ENCODE measurements around the gene POTEI. TPM values are rescaled to one million over a fixed set of nuclear protein-coding genes. Genes with fewer than 3 reads are reported as not detected.
"Not testable (repeated sequence)": the region's sequence is repeated elsewhere in the genome, so short reads cannot be mapped to it uniquely, and the experiment has no call there.

POTEI gene
- 0.15 TPM for total RNA-seq (ENCODE audit: unreplicated experiment)
- long read RNA-seq, partial matches to known transcripts: 0 of 10 reads
- long read RNA-seq, other reads (novel, unspliced or antisense): 10 of 10 reads

DNA sequence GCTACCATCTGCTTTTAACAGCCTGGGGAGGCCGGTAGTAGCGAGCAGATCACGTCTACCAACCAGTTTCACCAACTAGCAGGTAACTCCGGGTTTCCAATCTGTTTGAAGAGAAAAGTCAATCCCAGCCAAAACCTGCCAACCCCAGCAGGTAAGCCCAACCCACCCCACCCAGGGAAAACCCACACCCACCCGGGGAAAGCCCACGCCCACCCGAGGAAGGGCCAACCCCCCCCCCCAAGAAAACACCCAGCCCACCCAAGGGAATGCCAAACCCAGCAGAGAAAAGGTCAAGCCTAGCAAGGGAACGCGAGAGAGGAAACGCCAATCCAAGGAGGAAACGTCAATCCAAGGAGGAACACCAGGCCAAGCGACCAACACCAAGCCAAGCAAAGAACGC lies at the start of gene POTEI:
TSS of gene POTEI (minus strand) at position 101 of the 400 bp plus-strand sequence. CDS start at position 8, 93 bp downstream.
- not testable (repeated sequence) for H3K27ac Mint-ChIP-seq (ENCODE audit: unreplicated experiment); H3K36me3 Mint-ChIP-seq (ENCODE audit: low read depth, unreplicated experiment); H3K4me3 Mint-ChIP-seq (ENCODE audit: unreplicated experiment); DNase-seq (ENCODE audit: low spot score); H3K27me3 Mint-ChIP-seq (ENCODE audit: unreplicated experiment); H3K4me1 Mint-ChIP-seq (ENCODE audit: unreplicated experiment); H3K9me3 Mint-ChIP-seq (ENCODE audit: unreplicated experiment)

DNA sequence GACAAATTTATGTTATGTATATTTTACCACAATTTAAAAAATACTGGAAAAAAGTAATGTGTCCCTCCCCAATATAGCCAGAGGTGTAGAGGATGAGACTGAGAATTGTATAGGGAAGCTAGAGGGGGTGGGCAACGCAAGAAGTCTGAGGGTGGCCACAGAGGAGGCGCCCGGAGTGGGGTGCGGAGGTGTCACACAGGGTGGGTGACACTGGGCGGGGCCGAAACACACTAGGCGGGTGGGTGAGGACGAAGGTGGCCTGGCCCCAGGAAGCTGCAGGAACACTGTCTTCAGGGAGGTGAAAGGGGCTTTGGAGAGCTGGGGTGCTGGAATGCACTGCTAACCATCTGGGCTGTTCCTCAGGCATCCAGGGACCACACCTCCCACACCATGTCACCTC lies 47.3 kb upstream of the POTEI start:
- not testable (repeated sequence) for H3K4me1 Mint-ChIP-seq (ENCODE audit: unreplicated experiment); H3K9me3 Mint-ChIP-seq (ENCODE audit: unreplicated experiment); H3K27ac Mint-ChIP-seq (ENCODE audit: unreplicated experiment); H3K27me3 Mint-ChIP-seq (ENCODE audit: unreplicated experiment); H3K4me3 Mint-ChIP-seq (ENCODE audit: unreplicated experiment); H3K36me3 Mint-ChIP-seq (ENCODE audit: low read depth, unreplicated experiment); DNase-seq (ENCODE audit: low spot score)

GRCh38 chr2:130554178-130554577 lies 45.0 kb upstream of the POTEI start:
- not testable (repeated sequence) for H3K4me1 Mint-ChIP-seq (ENCODE audit: unreplicated experiment); H3K36me3 Mint-ChIP-seq (ENCODE audit: low read depth, unreplicated experiment); H3K27ac Mint-ChIP-seq (ENCODE audit: unreplicated experiment); H3K27me3 Mint-ChIP-seq (ENCODE audit: unreplicated experiment); H3K4me3 Mint-ChIP-seq (ENCODE audit: unreplicated experiment); DNase-seq (ENCODE audit: low spot score); H3K9me3 Mint-ChIP-seq (ENCODE audit: unreplicated experiment)

DNA sequence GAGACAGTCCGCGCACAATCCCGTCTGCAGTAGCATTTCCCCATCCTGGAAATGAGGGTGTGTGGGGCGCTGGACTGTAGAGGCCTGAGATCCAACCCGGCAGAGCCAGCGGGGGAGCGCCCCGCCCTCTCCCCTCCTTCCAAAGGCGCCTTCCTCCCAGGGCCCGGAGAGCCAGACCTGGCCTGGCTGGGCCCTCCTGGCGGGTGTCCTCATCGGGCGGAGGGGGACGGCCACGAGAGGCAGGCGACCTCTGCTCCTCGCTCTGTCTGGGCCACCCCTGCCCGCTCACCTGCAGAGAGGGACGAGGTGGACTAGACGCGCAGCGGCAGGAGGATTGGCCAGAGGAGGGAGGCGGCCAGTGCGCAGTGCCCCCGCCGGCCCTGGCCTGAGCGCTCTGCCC lies 40.3 kb upstream of the POTEI start:
- not testable (repeated sequence) for H3K36me3 Mint-ChIP-seq (ENCODE audit: low read depth, unreplicated experiment); H3K4me3 Mint-ChIP-seq (ENCODE audit: unreplicated experiment); DNase-seq (ENCODE audit: low spot score); H3K4me1 Mint-ChIP-seq (ENCODE audit: unreplicated experiment); H3K27me3 Mint-ChIP-seq (ENCODE audit: unreplicated experiment); H3K27ac Mint-ChIP-seq (ENCODE audit: unreplicated experiment); H3K9me3 Mint-ChIP-seq (ENCODE audit: unreplicated experiment)

GRCh38 chr2:130548418-130548817 lies 39.3 kb upstream of the POTEI start:
- not testable (repeated sequence) for H3K36me3 Mint-ChIP-seq (ENCODE audit: low read depth, unreplicated experiment); H3K9me3 Mint-ChIP-seq (ENCODE audit: unreplicated experiment); H3K4me1 Mint-ChIP-seq (ENCODE audit: unreplicated experiment); H3K4me3 Mint-ChIP-seq (ENCODE audit: unreplicated experiment); H3K27ac Mint-ChIP-seq (ENCODE audit: unreplicated experiment); H3K27me3 Mint-ChIP-seq (ENCODE audit: unreplicated experiment); DNase-seq (ENCODE audit: low spot score)

GRCh38 chr2:130544978-130545377 lies 35.9 kb upstream of the POTEI start:
- H3K4me1 Mint-ChIP-seq (ENCODE audit: unreplicated experiment); H3K36me3 Mint-ChIP-seq (ENCODE audit: low read depth, unreplicated experiment); H3K9me3 Mint-ChIP-seq (ENCODE audit: unreplicated experiment); H3K27ac Mint-ChIP-seq (ENCODE audit: unreplicated experiment); H3K4me3 Mint-ChIP-seq (ENCODE audit: unreplicated experiment); H3K27me3 Mint-ChIP-seq (ENCODE audit: unreplicated experiment); DNase-seq (ENCODE audit: low spot score): not testable (repeated sequence)

DNA sequence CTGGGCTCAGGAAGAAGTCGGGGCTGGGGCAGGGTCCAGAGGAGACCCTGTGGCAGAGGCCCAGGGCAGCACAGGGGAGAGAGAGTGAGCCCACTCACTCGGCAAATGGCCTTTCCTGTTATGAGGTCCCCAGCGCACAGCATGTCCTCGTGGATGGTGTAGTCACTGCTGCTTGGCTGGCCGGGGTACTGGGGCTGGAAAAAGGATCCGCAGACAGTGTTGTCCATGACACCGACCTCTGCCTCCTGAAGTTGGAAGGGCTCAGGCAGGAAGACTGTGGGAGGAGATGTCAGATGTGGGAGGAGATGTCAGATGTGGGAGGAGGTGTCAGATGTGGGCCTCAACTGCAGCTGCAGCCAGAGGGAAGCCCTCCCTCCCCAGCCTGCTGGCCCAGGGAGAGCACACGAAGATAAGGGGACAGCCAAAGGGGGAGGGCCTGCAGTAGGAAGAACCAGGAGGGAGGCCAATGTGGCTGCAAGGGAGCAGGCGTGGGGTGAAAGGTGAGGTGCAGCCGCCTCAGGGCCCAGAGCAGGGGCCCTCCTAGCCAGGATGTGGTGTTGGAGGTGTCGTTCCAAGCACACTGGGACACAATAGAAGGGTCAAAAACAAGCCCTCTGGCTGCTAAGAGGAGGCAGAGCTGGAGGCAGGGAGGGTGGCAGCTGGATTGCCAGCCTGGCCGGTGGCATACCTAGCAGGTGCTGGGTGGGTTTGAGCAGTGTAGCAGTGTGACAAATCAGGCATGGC lies 34.8 kb upstream of the POTEI start:
- not testable (repeated sequence) for H3K9me3 Mint-ChIP-seq (ENCODE audit: unreplicated experiment); H3K27ac Mint-ChIP-seq (ENCODE audit: unreplicated experiment); H3K36me3 Mint-ChIP-seq (ENCODE audit: low read depth, unreplicated experiment); DNase-seq (ENCODE audit: low spot score); H3K4me3 Mint-ChIP-seq (ENCODE audit: unreplicated experiment); H3K27me3 Mint-ChIP-seq (ENCODE audit: unreplicated experiment); H3K4me1 Mint-ChIP-seq (ENCODE audit: unreplicated experiment)

GRCh38 chr2:130542789-130543188 lies 33.7 kb upstream of the POTEI start:
- not testable (repeated sequence) for DNase-seq (ENCODE audit: low spot score); H3K4me3 Mint-ChIP-seq (ENCODE audit: unreplicated experiment); H3K27me3 Mint-ChIP-seq (ENCODE audit: unreplicated experiment); H3K4me1 Mint-ChIP-seq (ENCODE audit: unreplicated experiment); H3K27ac Mint-ChIP-seq (ENCODE audit: unreplicated experiment); H3K9me3 Mint-ChIP-seq (ENCODE audit: unreplicated experiment); H3K36me3 Mint-ChIP-seq (ENCODE audit: low read depth, unreplicated experiment)

DNA sequence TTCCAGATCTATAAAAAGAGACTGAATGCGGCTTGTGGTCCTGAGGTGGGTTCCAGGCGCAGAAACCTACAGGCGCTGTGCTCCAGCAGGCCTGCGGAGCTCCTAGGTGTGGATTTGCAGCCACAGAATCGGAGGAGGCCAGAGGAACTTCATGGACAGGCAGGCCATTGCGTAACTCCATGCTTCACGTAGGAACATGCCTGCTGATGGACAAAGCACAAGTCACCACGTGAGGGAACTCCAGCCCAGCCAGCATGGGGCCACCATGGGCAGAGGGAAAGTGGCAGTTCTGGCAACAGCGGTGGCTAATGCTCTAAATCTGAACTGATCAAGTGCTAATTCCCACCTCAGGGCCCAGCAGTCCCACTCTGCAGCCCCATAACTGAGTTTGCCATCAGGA lies 29.1 kb upstream of the POTEI start:
- H3K36me3 Mint-ChIP-seq (ENCODE audit: low read depth, unreplicated experiment); H3K4me3 Mint-ChIP-seq (ENCODE audit: unreplicated experiment); DNase-seq (ENCODE audit: low spot score); H3K4me1 Mint-ChIP-seq (ENCODE audit: unreplicated experiment); H3K27ac Mint-ChIP-seq (ENCODE audit: unreplicated experiment); H3K9me3 Mint-ChIP-seq (ENCODE audit: unreplicated experiment); H3K27me3 Mint-ChIP-seq (ENCODE audit: unreplicated experiment): not testable (repeated sequence)

- not testable (repeated sequence) for H3K4me3 Mint-ChIP-seq (ENCODE audit: unreplicated experiment); DNase-seq (ENCODE audit: low spot score); H3K9me3 Mint-ChIP-seq (ENCODE audit: unreplicated experiment); H3K27me3 Mint-ChIP-seq (ENCODE audit: unreplicated experiment); H3K36me3 Mint-ChIP-seq (ENCODE audit: low read depth, unreplicated experiment); H3K27ac Mint-ChIP-seq (ENCODE audit: unreplicated experiment); H3K4me1 Mint-ChIP-seq (ENCODE audit: unreplicated experiment)
Measured at GRCh38 chr2:130536654-130537053, 27.5 kb upstream of the POTEI start.

DNA sequence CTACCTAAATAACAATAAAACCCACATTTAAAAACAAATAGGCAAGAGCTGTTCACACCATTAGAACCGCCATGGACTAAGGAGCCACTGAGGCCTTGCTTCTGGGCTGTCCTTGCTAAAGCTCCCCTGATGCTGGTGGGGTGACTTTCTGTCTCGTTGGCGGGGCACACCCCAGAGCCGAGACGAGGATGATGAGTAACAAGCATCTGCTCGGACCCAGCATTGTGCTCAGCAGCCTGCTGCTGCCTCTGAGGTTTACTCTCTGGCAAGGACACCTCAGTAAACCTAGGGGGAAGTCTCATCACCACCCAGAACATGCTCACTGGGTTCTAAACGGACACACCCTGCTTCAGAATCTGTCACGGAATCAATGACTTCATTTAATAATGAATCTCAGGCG lies 22.5 kb upstream of the POTEI start:
- H3K27ac Mint-ChIP-seq (ENCODE audit: unreplicated experiment): not testable (repeated sequence)

GRCh38 chr2:130531225-130531624 lies 22.1 kb upstream of the POTEI start:
- not testable (repeated sequence) for H3K4me3 Mint-ChIP-seq (ENCODE audit: unreplicated experiment); H3K4me1 Mint-ChIP-seq (ENCODE audit: unreplicated experiment); H3K27me3 Mint-ChIP-seq (ENCODE audit: unreplicated experiment); H3K27ac Mint-ChIP-seq (ENCODE audit: unreplicated experiment); H3K36me3 Mint-ChIP-seq (ENCODE audit: low read depth, unreplicated experiment); DNase-seq (ENCODE audit: low spot score); H3K9me3 Mint-ChIP-seq (ENCODE audit: unreplicated experiment)

More for the DNA sequence above, 22.5 kb upstream of the POTEI start:
- not testable (repeated sequence) for H3K4me3 Mint-ChIP-seq (ENCODE audit: unreplicated experiment); H3K36me3 Mint-ChIP-seq (ENCODE audit: low read depth, unreplicated experiment); H3K4me1 Mint-ChIP-seq (ENCODE audit: unreplicated experiment); DNase-seq (ENCODE audit: low spot score); H3K9me3 Mint-ChIP-seq (ENCODE audit: unreplicated experiment); H3K27me3 Mint-ChIP-seq (ENCODE audit: unreplicated experiment)
